Measurements from ENCODE around the gene GATA5.

- TF ChIP-seq POLR2A (IDR thresholded peaks at IDR 0.05) = no peak
- TF ChIP-seq CTCF (IDR thresholded peaks at IDR 0.05 in 8 of 11, conservative IDR thresholded peaks at IDR 0.05 in 3 of 11) = no peak
- TF ChIP-seq POLR2AphosphoS5 (IDR thresholded peaks at IDR 0.05) = no peak
Observed at GRCh38 chr20:62515280-62515679, 39.5 kb upstream of the GATA5 start.

Data from spleen (tissue), 7 donors.